ENCODE data around the gene RHCE. TPM values are rescaled to one million over a fixed set of nuclear protein-coding genes. Genes with fewer than 3 reads are reported as not detected.
"Not testable (repeated sequence)": the region's sequence is repeated elsewhere in the genome, so short reads cannot be mapped to it uniquely, and the experiment has no call there.

RHCE gene
- total and polyA plus RNA-seq, 2 donors (not counting 1 experiment from before 2014, with no cell fraction given), result 0.50 to 1.2 TPM

DNA sequence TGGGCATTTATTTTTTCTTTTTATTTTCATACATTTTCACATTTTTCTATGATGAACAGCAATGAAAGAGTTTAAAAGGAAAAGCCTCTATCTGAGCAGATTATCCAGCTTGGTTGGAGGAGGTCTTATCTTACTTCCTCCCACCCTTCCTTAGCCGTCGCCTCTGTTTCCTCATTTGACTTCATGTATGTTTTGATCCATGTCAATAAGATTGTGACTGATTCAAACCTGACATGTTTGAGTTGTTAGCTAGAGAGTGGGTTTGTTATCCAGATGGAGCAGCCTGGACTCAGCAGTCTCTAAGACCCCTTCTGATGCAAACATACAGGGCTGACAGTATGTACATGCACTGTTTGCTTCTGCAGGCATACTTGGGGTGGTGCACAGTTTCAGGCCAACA is 41.2 kb upstream of the RHCE start:
- H2AFZ ChIP-seq (ENCODE audit: low read length), result no peak overlapping the region
- H3K36me3 ChIP-seq (ENCODE audit: control insufficient read depth, insufficient read depth, low read length), result no peaks in the 10 kb centered on the region
- H3K79me2 ChIP-seq (ENCODE audit: control insufficient read depth, insufficient read depth, low read length), result no peaks in the 10 kb centered on the region
- no peak overlapping the region for H3K4me3 ChIP-seq (replicated peaks in 1 of 4; ENCODE audit: control extremely low read depth in 1 of 4, insufficient read depth in 1 of 4, low read depth in 3 of 4, low read length in 4 of 4)
- H3K4me2 ChIP-seq (ENCODE audit: extremely low read depth, insufficient read depth, low read length), result no peak overlapping the region
- no peak for DNase-seq (ENCODE audit: low read depth in 2 of 2)
- H3K27me3 ChIP-seq (ENCODE audit: control insufficient read depth, insufficient read depth, low read length), result no peaks in the 10 kb centered on the region
- TF ChIP-seq, protein P1, sequence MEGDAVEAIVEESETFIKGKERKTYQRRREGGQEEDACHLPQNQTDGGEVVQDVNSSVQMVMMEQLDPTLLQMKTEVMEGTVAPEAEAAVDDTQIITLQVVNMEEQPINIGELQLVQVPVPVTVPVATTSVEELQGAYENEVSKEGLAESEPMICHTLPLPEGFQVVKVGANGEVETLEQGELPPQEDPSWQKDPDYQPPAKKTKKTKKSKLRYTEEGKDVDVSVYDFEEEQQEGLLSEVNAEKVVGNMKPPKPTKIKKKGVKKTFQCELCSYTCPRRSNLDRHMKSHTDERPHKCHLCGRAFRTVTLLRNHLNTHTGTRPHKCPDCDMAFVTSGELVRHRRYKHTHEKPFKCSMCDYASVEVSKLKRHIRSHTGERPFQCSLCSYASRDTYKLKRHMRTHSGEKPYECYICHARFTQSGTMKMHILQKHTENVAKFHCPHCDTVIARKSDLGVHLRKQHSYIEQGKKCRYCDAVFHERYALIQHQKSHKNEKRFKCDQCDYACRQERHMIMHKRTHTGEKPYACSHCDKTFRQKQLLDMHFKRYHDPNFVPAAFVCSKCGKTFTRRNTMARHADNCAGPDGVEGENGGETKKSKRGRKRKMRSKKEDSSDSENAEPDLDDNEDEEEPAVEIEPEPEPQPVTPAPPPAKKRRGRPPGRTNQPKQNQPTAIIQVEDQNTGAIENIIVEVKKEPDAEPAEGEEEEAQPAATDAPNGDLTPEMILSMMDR (conservative IDR thresholded peaks at IDR 0.05 in 1 of 2, IDR thresholded peaks at IDR 0.05 in 1 of 2; ENCODE audit: low read depth in 1 of 2, low read length in 2 of 2), result no peak
- no peak for TF ChIP-seq EZH2 (IDR thresholded peaks at IDR 0.05; ENCODE audit: low read length, missing control alignments)
- no peaks in the 10 kb centered on the region for H3K4me1 ChIP-seq (ENCODE audit: control insufficient read depth, extremely low read depth, insufficient read depth, low read length)
- H3K27ac ChIP-seq (ENCODE audit: insufficient read depth, low read length), result no peak overlapping the region
- H3K9ac ChIP-seq (ENCODE audit: insufficient read depth, low read length), result no peak overlapping the region
- H3K9me3 ChIP-seq (ENCODE audit: control insufficient read depth, insufficient read depth, low read depth, low read length), result no peaks in the 10 kb centered on the region
- no peaks in the 10 kb centered on the region for H4K20me1 ChIP-seq (ENCODE audit: control insufficient read depth, extremely low read depth, insufficient read depth, low read length)

DNA sequence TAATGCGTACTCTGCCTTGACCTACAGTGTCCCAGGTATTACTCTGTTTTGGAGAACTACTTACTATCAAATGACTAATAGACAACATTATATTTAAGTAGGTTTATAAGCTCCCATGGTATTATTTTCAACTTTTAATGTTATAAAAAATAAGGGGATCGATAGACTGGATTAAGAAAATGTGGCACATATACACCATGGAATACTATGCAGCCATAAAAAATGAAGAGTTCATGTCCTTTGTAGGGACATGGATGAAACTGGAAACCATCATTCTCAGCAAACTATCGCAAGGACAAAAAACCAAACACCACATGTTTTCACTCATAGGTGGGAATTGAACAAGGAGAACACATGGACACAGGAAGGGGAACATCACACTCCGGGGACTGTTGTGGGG is 40.2 kb upstream of the RHCE start:
- H2AFZ ChIP-seq (ENCODE audit: low read length); H3K4me3 ChIP-seq (replicated peaks in 1 of 4; ENCODE audit: control extremely low read depth in 1 of 4, insufficient read depth in 1 of 4, low read depth in 3 of 4, low read length in 4 of 4); H3K79me2 ChIP-seq (ENCODE audit: control insufficient read depth, insufficient read depth, low read length); DNase-seq (ENCODE audit: low read depth in 2 of 2); H3K27me3 ChIP-seq (ENCODE audit: control insufficient read depth, insufficient read depth, low read length); H3K4me2 ChIP-seq (ENCODE audit: extremely low read depth, insufficient read depth, low read length); H3K27ac ChIP-seq (ENCODE audit: insufficient read depth, low read length); H3K9ac ChIP-seq (ENCODE audit: insufficient read depth, low read length); H4K20me1 ChIP-seq (ENCODE audit: control insufficient read depth, extremely low read depth, insufficient read depth, low read length); H3K9me3 ChIP-seq (ENCODE audit: control insufficient read depth, insufficient read depth, low read depth, low read length); H3K36me3 ChIP-seq (ENCODE audit: control insufficient read depth, insufficient read depth, low read length); H3K4me1 ChIP-seq (ENCODE audit: control insufficient read depth, extremely low read depth, insufficient read depth, low read length): not testable (repeated sequence)

DNA sequence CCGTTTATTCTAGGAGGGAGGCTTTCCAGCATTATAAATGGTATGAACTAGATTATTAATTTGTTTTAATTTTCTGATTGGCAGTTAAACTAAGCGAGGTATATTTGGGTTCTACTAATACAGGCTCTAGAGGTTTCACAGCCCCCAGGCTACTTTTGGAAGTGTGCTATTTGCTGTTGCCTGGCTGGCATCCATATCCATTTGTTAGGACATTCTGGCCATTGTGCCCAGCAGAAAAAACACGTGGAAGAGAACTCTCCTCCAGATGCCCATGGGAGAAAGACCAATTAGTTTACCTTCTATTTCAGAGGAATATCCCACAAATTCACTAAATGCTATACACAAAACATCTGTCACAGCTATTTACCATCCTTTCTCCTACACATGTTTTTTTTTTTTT is 39.4 kb upstream of the RHCE start:
- no peaks in the 10 kb centered on the region for H3K79me2 ChIP-seq (ENCODE audit: control insufficient read depth, insufficient read depth, low read length)
- no peak overlapping the region for H2AFZ ChIP-seq (ENCODE audit: low read length)
- H3K9ac ChIP-seq (ENCODE audit: insufficient read depth, low read length), result no peak overlapping the region
- no peak overlapping the region for H3K4me3 ChIP-seq (replicated peaks in 1 of 4; ENCODE audit: control extremely low read depth in 1 of 4, insufficient read depth in 1 of 4, low read depth in 3 of 4, low read length in 4 of 4)
- H3K4me2 ChIP-seq (ENCODE audit: extremely low read depth, insufficient read depth, low read length), result no peak overlapping the region
- no peaks in the 10 kb centered on the region for H3K9me3 ChIP-seq (ENCODE audit: control insufficient read depth, insufficient read depth, low read depth, low read length)
- H3K36me3 ChIP-seq (ENCODE audit: control insufficient read depth, insufficient read depth, low read length), result no peaks in the 10 kb centered on the region
- no peaks in the 10 kb centered on the region for H4K20me1 ChIP-seq (ENCODE audit: control insufficient read depth, extremely low read depth, insufficient read depth, low read length)
- DNase-seq (ENCODE audit: low read depth in 2 of 2), result no peak
- H3K27ac ChIP-seq (ENCODE audit: insufficient read depth, low read length), result no peak overlapping the region
- TF ChIP-seq, protein P1 (conservative IDR thresholded peaks at IDR 0.05 in 1 of 2, IDR thresholded peaks at IDR 0.05 in 1 of 2; ENCODE audit: low read depth in 1 of 2, low read length in 2 of 2), result no peak
- H3K27me3 ChIP-seq (ENCODE audit: control insufficient read depth, insufficient read depth, low read length), result no peaks in the 10 kb centered on the region
- H3K4me1 ChIP-seq (ENCODE audit: control insufficient read depth, extremely low read depth, insufficient read depth, low read length), result no peaks in the 10 kb centered on the region
